Adipose tissue (tissue), 3 donors: ENCODE measurements around the gene SNAI1. TPM values are rescaled to one million over a fixed set of nuclear protein-coding genes. Genes with fewer than 3 reads are reported as not detected.
A peak's percentile ranks its signal among the peaks of the same experiment; 100 is the strongest.
"Not testable (repeated sequence)": the region's sequence is repeated elsewhere in the genome, so short reads cannot be mapped to it uniquely, and the experiment has no call there.

Experiments
- H3K27ac ChIP-seq: one replicate; pipeline ENCODE4 v1.5.1; 2013; ENCODE audit warnings: low read depth, low read length
- WGBS, 3 donors: extraction: QIAGEN DNeasy Blood & Tissue Kit; methylation state at CpG; one replicate each; pipeline ENCODE4 v1.1.7; 2013; 5-methylcytosine and 5-hydroxymethylcytosine counted together
- polyA plus RNA-seq, 3 donors: library from polyadenylated mRNA; stranded (reverse); fragments of 200-250 nt; gene quantifications; one replicate each; pipeline ENCODE4 v1.2.3, GENCODE V29; 2013
- donor health status: healthy with polysubstance abuse.
- donor health status: Bipolar disorder and iron deficiency.
- donor health status: healthy.

Gene SNAI1
- polyA plus RNA-seq: 10 to 100 TPM in 2 of 3 donors, 1 to 10 TPM in 1; 2.8 to 23.4 (median 21.5) TPM

GRCh38 chr20:49982346-49983122 is at the start of gene SNAI1:
SNAI1 (plus strand) TSS chr20:49982980; CDS start chr20:49983060, 80 bp downstream.
- 1 to 4% (median 3%) methylated on average over 67 to 90 of the region's 90 CpGs for WGBS, 3 donors
- H3K27ac ChIP-seq: no peak within 1 kb of the TSS

GRCh38 chr20:49935746-49936152 is 47.0 kb upstream of the SNAI1 start:
- H3K27ac ChIP-seq: no peak overlapping the region
- 17 to 46% (median 37%) methylated on average over 21 of the region's 21 CpGs for WGBS, 3 donors

- peak within 1 kb of the TSS; percentile 5 for H3K27ac ChIP-seq
- 0 to 1% (median 0%) methylated on average over 76 to 79 of the region's 79 CpGs for WGBS, 3 donors
Measured at GRCh38 chr20:49936153-49937026, 46.4 kb upstream of the SNAI1 start, which contains the start of gene RNF114. RNF114 (plus strand) TSS chr20:49936397; CDS start chr20:49936413, 16 bp downstream.

DNA sequence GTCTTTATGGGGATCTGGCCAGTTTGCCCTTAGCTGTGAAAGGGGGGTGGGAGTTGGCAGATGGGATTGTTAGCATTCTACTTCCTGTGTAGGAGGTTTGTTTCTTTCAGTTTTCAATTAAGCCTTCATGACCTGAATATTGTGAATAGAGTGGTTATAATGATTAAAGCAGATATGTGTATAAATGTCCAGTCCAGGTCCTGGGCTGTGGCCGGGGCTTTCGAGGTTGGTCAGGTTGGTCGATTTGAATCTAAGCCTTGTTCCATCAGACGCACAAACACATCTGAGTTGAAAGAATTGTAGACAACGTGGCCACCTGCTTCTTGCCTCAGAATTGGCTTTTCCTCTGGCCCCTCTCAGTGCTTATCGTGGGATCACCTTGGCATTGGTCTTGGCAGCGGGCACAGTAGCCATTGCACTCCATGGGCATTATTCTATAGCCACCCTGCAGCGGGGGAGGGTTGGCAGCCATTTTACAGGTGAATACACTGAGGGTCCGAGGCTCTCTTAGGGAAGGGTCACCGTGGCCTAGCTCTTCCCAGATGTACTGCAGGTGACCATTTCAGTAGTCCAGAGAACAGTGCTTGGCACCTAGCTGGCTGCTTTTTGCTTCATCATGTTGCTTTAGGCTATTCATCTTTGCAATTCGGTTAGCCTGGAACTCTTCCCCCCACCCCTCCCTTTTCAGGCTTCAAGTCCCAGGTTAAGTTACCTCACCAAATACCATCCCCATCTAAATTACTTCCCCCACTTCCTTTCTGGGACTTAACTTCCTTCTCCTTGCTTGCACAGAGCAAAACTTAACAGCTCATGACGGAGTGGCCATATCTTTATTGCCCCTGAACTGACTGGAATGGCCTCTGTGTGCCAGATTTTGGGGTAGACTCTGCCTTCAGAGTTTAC is 45.5 kb upstream of the SNAI1 start:
- WGBS, 3 donors: 10 to 14% (median 13%) methylated on average over 12 of the region's 12 CpGs
- peak overlapping the region; percentile 5 for H3K27ac ChIP-seq

- WGBS, 3 donors: 52 to 65% (median 60%) methylated on average over 12 of the region's 12 CpGs
- no peak overlapping the region for H3K27ac ChIP-seq
Measured at GRCh38 chr20:49938173-49939163, 44.3 kb upstream of the SNAI1 start.

- 93 to 95% (median 94%) methylated on average over 15 of the region's 15 CpGs for WGBS, 3 donors
- no peak overlapping the region for H3K27ac ChIP-seq
Measured at GRCh38 chr20:49941456-49941855, 41.3 kb upstream of the SNAI1 start.

- 68 to 80% (median 75%) methylated on average over 3 of the region's 3 CpGs for WGBS, 3 donors
- H3K27ac ChIP-seq: no peak overlapping the region
Measured at GRCh38 chr20:49942303-49942702, 40.5 kb upstream of the SNAI1 start.

DNA sequence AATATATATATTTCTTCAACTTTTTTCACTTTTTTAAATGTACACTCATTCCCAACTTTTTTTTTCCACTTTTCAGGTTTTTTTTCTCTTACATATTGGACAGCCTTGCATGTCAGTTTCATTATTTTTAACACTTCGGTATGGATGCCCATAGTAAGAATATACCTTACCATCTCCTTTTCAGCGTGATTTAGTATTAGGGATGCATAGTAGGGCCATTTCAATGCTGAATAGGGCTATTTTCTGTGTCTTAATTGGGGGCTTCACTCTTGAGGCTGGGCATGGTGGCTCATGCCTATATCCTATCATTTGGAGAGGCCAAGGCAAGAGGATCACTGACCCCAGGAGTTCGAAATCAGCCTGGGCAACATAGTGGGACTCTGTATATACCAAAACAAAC is 39.8 kb upstream of the SNAI1 start:
- H3K27ac ChIP-seq: no peak overlapping the region
- WGBS, 3 donors: 95 to 96% (median 95%) methylated on average over 3 of the region's 3 CpGs

GRCh38 chr20:49945306-49945700 is 37.5 kb upstream of the SNAI1 start:
- 73 to 85% (median 76%) methylated on average over 3 of the region's 3 CpGs for WGBS, 3 donors

DNA sequence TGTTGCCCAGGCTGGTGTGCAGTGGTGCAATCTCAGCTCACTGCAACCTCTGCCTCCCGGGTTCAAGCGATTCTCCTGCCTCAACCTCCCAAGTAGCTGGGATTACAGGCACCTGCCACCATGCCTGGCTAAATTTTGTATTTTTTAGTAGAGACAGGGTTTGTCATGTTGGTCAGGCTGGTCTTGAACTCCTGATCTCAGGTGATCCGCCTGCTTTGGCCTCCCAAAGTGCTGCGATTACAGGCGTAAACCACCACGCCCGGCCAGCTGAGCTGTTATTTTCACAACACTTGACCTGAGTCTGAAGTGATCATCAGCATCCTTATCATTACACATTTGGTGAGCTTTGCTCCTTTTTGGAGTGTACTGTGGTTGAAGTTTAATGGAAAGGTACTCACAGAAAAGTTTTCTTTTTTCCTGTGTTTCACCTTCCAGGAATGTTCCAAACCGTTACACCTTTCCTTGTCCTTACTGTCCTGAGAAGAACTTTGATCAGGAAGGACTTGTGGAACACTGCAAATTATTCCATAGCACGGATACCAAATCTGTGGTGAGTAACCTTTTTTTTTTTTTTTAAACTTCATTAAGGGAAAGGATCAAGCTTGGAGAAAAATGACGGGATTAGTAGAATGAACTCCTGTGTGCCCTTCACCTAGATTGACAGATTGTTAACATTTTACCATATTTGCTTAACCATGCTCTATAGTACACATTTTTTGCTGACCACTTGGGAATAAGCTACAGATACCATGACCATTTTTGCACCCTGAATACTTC is 36.9 kb upstream of the SNAI1 start:
- WGBS, 3 donors: 95 to 97% (median 96%) methylated on average over 10 of the region's 10 CpGs
- H3K27ac ChIP-seq: no peak overlapping the region

More at GRCh38 chr20:49945306-49945700, 37.5 kb upstream of the SNAI1 start:
- H3K27ac ChIP-seq: no peak overlapping the region

DNA sequence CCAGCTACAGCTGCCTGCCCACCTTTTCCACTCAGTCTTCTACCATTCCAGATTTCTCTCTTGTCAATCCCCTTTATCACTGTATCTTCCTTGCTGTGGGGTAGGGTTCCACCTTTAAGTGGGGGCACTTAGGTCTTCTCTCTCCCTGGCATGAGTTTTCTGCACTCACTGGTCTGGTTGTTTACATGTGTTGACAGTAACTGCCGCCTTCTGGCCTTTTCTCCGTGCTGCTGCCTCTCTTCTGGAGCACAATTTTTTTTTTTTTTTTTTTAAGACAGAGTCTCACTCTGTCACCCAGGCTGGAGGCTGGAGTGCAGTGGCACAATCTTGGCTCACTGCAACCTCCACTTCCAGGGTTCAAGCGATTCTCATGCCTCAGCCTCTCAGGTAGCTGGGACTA is 34.6 kb upstream of the SNAI1 start:
- H3K27ac ChIP-seq: no peak overlapping the region
- 83 to 91% (median 85%) methylated on average over 3 of the region's 3 CpGs for WGBS, 3 donors

- H3K27ac ChIP-seq: no peak overlapping the region
- 84 to 92% (median 88%) methylated on average over 11 of the region's 11 CpGs for WGBS, 3 donors
Measured at GRCh38 chr20:49948809-49949507, 33.8 kb upstream of the SNAI1 start.

DNA sequence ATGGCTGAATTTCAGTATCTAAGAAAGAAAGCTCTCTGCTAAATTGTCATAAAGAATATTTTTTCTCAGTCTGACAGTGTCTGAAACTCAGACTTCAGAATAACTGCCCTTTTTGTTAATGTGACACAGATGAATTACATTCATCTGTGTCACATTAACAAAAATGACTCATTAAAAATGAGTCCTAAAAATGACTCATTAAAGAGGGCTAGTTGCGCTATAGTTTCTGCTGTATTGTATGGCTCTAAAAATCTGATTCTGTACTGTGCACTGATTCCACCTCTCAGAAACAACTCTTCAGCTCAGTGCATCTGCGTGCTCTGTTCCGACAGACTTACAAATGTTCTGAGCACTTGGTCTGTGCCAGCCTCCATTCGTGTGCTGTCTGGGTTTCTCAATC is 31.6 kb upstream of the SNAI1 start:
- WGBS, 3 donors: 89 to 91% (median 91%) methylated on average over 4 of the region's 4 CpGs

DNA sequence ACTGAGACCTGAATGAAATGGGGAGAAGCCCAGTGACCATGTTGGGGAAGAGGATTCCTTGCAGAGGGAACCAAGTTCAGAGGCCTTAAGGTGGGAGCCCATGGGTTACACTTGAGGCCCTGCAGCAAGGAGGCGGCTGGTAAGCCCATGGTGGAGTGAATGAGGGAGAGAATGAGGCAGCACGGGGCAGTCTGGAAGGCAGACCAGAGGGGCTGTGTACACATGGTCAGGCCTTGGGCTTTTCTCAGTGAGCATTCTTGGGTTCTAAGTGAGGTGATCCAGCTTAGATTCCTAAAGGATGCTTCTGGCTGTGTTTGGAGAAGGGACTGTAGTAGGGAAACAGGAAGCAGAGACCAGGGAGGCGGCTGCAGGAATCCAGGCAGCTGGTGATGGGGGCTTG is 27.6 kb upstream of the SNAI1 start:
- 92 to 96% (median 93%) methylated on average over 3 of the region's 3 CpGs for WGBS, 3 donors

More for the DNA sequence above, 31.6 kb upstream of the SNAI1 start:
- H3K27ac ChIP-seq: no peak overlapping the region

GRCh38 chr20:49955830-49956396 is 26.9 kb upstream of the SNAI1 start:
- WGBS, 3 donors: 85 to 89% (median 86%) methylated on average over 12 of the region's 12 CpGs
- not testable (repeated sequence) for H3K27ac ChIP-seq

More for the DNA sequence above, 27.6 kb upstream of the SNAI1 start:
- no peak overlapping the region for H3K27ac ChIP-seq
